Measurements from ENCODE around the gene CD300LD.

Gene CD300LD

DNA sequence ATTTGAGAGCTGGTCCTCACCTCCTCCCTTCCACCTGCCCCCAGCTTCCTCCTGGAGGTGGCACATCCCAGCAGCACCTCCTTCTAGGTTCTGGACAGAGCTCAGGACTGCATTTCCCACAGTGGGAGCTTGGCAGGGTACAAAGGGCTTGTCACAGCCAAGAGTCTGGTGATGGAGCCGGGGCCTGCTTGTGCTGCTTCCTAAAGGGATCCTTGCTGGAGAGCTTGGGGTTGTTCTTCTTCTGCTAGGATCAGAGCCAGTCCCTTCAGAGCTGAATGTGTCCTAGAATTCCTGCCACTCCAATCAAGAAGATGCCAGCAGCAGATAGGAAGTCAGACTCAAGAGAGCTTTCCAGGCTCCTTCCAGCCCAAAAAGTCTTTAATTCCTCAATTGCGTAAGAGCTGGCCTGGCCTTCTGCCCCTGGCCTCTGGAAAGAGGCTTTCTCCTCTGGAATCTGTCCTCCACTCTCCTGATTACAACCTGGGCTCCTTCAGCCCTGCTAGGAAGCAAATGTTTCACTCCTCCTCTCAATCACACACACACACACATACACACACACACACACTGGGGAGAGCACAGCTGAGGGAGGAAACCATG lies 27.1 kb upstream of the CD300LD start:
- TF ChIP-seq, protein P1, sequence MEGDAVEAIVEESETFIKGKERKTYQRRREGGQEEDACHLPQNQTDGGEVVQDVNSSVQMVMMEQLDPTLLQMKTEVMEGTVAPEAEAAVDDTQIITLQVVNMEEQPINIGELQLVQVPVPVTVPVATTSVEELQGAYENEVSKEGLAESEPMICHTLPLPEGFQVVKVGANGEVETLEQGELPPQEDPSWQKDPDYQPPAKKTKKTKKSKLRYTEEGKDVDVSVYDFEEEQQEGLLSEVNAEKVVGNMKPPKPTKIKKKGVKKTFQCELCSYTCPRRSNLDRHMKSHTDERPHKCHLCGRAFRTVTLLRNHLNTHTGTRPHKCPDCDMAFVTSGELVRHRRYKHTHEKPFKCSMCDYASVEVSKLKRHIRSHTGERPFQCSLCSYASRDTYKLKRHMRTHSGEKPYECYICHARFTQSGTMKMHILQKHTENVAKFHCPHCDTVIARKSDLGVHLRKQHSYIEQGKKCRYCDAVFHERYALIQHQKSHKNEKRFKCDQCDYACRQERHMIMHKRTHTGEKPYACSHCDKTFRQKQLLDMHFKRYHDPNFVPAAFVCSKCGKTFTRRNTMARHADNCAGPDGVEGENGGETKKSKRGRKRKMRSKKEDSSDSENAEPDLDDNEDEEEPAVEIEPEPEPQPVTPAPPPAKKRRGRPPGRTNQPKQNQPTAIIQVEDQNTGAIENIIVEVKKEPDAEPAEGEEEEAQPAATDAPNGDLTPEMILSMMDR (IDR thresholded peaks at IDR 0.05; ENCODE audit: low read depth, low read length) = no peak
- no peak overlapping the region for H3K4me3 ChIP-seq (ENCODE audit: low read depth, low read length)

DNA sequence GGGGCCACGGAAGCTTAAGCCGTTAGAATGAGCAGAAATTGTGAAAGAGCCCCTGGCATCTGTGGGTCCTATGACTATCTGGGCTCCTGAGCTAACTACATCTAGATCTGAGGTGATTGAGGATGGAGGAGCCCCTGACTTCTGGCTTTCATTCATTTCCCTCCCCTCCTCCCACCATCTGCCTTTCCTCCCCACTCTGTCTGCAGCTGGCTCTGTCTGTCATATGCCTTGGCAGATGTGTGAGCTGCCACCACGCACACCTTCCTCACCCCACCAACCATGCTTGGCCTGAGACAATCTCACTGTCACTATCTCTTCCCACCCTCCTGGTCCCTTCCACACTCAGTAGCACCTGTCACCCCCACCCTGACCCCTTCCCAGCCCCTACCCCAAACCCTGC lies 26.4 kb upstream of the CD300LD start:
- no peak overlapping the region for H3K4me3 ChIP-seq (ENCODE audit: low read depth, low read length)
- TF ChIP-seq, protein P1 (IDR thresholded peaks at IDR 0.05; ENCODE audit: low read depth, low read length) = no peak

DNA sequence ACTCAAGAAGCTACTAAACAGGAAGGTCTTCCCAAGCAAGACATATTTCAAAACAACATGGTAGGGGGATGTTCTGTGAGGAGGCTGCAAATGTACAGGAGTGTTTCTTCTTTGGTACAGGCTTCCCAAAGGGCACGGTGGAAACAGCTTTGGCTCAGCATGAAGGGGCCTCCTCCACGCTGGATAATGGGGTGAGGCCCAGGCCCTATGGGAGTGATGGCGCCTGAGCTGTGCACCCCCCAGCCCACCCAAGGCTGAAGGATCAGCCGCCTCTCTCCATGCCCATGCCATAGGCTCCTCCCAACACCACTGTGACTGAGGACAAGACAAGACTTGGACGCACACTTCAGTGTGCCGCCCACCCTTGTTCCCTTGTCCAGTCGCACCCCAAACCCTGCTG lies 24.6 kb upstream of the CD300LD start:
- TF ChIP-seq, protein P1 (IDR thresholded peaks at IDR 0.05; ENCODE audit: low read depth, low read length) = no peak
- H3K4me3 ChIP-seq (ENCODE audit: low read depth, low read length) = no peak overlapping the region

DNA sequence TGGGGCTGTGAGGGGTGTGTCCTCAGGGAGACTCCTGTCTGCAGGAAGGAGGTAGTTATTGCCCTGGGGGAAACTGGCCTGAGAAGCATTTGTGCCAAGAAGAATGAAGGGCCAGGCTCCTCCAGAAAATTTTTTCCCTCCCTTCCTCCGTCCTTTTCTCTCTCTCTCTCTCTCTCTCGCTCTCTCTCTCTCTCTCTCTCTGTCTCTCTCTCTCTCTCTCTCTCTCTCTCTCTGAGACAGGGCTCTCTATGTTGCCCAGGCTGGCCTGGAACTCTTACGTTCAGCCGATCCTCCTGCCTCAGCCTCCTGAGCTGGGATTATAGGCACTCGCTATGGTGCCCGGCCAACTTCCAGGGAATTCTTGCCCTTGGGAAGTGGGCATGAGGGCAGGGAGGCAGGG lies 20.0 kb upstream of the CD300LD start:
- TF ChIP-seq, protein P1 (IDR thresholded peaks at IDR 0.05; ENCODE audit: low read depth, low read length) = no peak
- no peak overlapping the region for H3K4me3 ChIP-seq (ENCODE audit: low read depth, low read length)

DNA sequence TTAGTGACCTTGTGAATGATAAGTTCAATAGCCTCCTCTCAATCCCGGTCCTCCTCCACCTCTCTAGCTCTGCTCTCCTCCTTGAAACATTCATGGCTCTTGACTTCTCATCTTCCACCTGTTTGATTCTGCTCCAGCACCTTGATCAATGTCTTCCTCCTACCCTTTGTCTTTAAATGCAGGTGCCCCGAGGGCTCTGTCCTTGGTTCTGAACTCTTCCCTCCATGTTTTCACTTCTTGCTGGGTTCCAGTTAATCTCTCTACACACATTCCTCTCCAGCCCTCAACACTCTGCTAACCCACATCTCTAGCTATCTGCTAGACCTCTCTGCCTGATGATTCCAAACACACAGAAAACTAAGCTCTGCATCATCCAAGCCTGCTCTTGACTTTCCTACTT lies 18.0 kb upstream of the CD300LD start:
- no peak overlapping the region for H3K4me3 ChIP-seq (ENCODE audit: low read depth, low read length)
- TF ChIP-seq, protein P1 (IDR thresholded peaks at IDR 0.05; ENCODE audit: low read depth, low read length) = no peak

DNA sequence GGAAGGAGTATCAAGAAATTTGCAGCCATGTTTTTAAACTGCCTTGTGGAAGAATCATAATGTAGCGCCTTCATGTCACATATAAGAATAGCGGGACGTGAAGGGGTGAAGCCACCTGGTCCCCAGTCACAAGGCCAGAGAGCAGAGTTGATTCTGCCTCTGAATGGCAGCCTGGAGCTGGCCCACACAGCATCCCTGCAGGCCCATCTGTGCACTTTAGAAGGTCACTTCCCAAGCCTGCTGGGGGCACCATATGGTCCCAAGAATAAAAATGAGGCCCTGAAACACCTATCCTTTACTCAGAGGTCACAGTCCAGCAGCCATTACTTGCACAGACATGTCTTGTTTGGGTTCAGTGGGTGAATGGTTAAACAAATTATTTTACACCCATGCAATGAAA lies 16.4 kb upstream of the CD300LD start:
- H3K4me3 ChIP-seq (ENCODE audit: low read depth, low read length) = no peak overlapping the region
- TF ChIP-seq, protein P1 (IDR thresholded peaks at IDR 0.05; ENCODE audit: low read depth, low read length) = no peak

DNA sequence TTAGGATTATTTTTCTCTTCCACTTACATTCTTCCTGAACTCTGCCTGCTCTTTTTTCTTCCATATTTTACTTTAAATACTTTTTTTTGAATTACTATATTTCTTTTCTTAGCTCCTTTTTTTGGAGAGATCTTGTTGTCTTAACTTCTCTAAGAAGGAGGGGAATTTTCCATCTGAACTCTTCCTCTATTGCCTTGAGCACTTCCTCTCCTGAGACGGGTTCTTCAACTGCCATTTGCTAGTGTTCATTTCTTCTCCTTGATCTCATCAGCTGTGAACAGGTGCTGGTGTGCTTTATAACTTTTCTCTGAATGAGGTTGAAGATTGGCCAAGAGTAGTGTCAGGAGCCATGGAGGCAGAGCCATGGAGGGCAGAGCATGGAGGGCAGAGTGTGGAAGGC lies 15.1 kb upstream of the CD300LD start:
- TF ChIP-seq, protein P1 (IDR thresholded peaks at IDR 0.05; ENCODE audit: low read depth, low read length) = no peak
- H3K4me3 ChIP-seq (ENCODE audit: low read depth, low read length) = no peak overlapping the region

Data from WI38 (cell line).